ENCODE results near the gene RAC2. TPM values are rescaled to one million over a fixed set of nuclear protein-coding genes. Genes with fewer than 3 reads are reported as not detected.
A peak's percentile ranks its signal among the peaks of the same experiment; 100 is the strongest.

The RAC2 gene
- total RNA-seq, 2 donors from 2014 or later: 9.7 to 14.4 TPM

GRCh38 chr22:37178350-37179125, 65.5 kb downstream of the RAC2 start:
- WGBS: 28% methylated on average over 17 of the region's 17 CpGs
- Histone ChIP-seq H3K4me3 (no peak overlapping the region), H3K27ac (peak overlapping the region in 1 of 2 donors; percentile 24), H3K9me3 (no peaks in the 10 kb centered on the region), H3K27me3 (replicated peaks; ENCODE audit: insufficient read depth) (no peaks in the 10 kb centered on the region), H3K4me1 (replicated peaks) (peaks cover 20% of the 10 kb centered on the region), H3K36me3 (no peaks in the 10 kb centered on the region)
- intact Hi-C loops (cut with DNase I): no loop called here
- no peak for TF ChIP-seq POLR2A (IDR thresholded peaks at IDR 0.05)
- TF ChIP-seq POLR2AphosphoS5 (IDR thresholded peaks at IDR 0.05): no peak
- TF ChIP-seq CTCF (IDR thresholded peaks at IDR 0.05): no peak
- no peak for DNase-seq (ENCODE audit: low spot score)

GRCh38 chr22:37177755-37178154, 66.3 kb downstream of the RAC2 start:
- Histone ChIP-seq H3K27ac (no peak overlapping the region), H3K4me1 (replicated peaks) (peaks cover 20% of the 10 kb centered on the region), H3K27me3 (replicated peaks; ENCODE audit: insufficient read depth) (no peaks in the 10 kb centered on the region), H3K9me3 (no peaks in the 10 kb centered on the region), H3K4me3 (no peak overlapping the region), H3K36me3 (no peaks in the 10 kb centered on the region)
- DNase-seq (ENCODE audit: low spot score): no peak
- TF ChIP-seq POLR2A (IDR thresholded peaks at IDR 0.05) (no peak), POLR2AphosphoS5 (IDR thresholded peaks at IDR 0.05) (no peak), CTCF (IDR thresholded peaks at IDR 0.05) (no peak)
- intact Hi-C loops (cut with DNase I): no loop called here
- 100% methylated on average over 3 of the region's 3 CpGs for WGBS

GRCh38 chr22:37177221-37177620, 66.8 kb downstream of the RAC2 start:
- peaks cover 20% of the 10 kb centered on the region for H3K4me1 ChIP-seq (replicated peaks)
- no peak for TF ChIP-seq POLR2A (IDR thresholded peaks at IDR 0.05)
- TF ChIP-seq CTCF (IDR thresholded peaks at IDR 0.05): no peak
- 85% methylated on average over 5 of the region's 5 CpGs for WGBS
- H3K4me3 ChIP-seq: no peak overlapping the region
- no peaks in the 10 kb centered on the region for H3K9me3 ChIP-seq
- intact Hi-C loops (cut with DNase I): no loop called here
- H3K27me3 ChIP-seq (replicated peaks; ENCODE audit: insufficient read depth): no peaks in the 10 kb centered on the region
- no peak for DNase-seq (ENCODE audit: low spot score)
- no peaks in the 10 kb centered on the region for H3K36me3 ChIP-seq
- no peak overlapping the region for H3K27ac ChIP-seq

GRCh38 chr22:37176464-37177061, 67.5 kb downstream of the RAC2 start:
- DNase-seq (ENCODE audit: low spot score): peak; percentile 51
- Histone ChIP-seq H3K36me3 (no peaks in the 10 kb centered on the region), H3K9me3 (no peaks in the 10 kb centered on the region), H3K4me3 (no peak overlapping the region), H3K4me1 (replicated peaks) (peaks cover 20% of the 10 kb centered on the region), H3K27me3 (replicated peaks; ENCODE audit: insufficient read depth) (no peaks in the 10 kb centered on the region), H3K27ac (no peak overlapping the region)
- intact Hi-C loops (cut with DNase I): no loop called here
- 26% methylated on average over 23 of the region's 23 CpGs for WGBS
- peak; percentile 76 for TF ChIP-seq POLR2AphosphoS5 (IDR thresholded peaks at IDR 0.05)
- TF ChIP-seq POLR2A (IDR thresholded peaks at IDR 0.05): no peak

- intact Hi-C loops (cut with DNase I): no loop called here
- no peak for DNase-seq (ENCODE audit: low spot score)
- 59% methylated on average over 18 of the region's 18 CpGs for WGBS
These were observed 68.4 kb downstream of the RAC2 start for GRCh38 chr22:37175414-37176281.

More at GRCh38 chr22:37175414-37176281, 68.4 kb downstream of the RAC2 start:
- no peaks in the 10 kb centered on the region for H3K36me3 ChIP-seq
- no peak overlapping the region for H3K4me3 ChIP-seq
- peaks cover 20% of the 10 kb centered on the region for H3K4me1 ChIP-seq (replicated peaks)
- no peak for TF ChIP-seq POLR2A (IDR thresholded peaks at IDR 0.05)
- TF ChIP-seq POLR2AphosphoS5 (IDR thresholded peaks at IDR 0.05): no peak
- no peak for TF ChIP-seq CTCF (IDR thresholded peaks at IDR 0.05)
- H3K9me3 ChIP-seq: no peaks in the 10 kb centered on the region
- no peaks in the 10 kb centered on the region for H3K27me3 ChIP-seq (replicated peaks; ENCODE audit: insufficient read depth)
- no peak overlapping the region for H3K27ac ChIP-seq
